Measurements from ENCODE around the gene SRMS.

DNA sequence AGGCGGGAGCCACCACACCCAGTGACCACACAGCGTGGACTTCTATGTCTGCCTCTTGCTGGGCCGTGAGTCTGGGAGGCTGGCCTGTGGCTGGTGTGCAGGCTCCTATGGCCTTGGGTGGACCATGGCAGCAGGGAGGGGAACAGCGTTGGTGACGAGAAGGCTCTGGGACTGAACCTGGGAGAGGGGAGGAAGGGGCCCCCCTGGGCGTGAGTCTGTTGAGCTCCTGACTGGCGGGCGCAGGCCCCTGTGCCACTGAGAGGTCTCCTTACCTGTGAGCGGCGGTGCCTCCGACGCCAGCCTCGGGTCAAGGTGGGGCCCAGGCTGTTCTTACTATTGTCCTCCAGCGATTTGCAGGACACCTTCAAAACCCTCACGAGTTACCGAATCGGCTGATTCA lies 39.2 kb upstream of the SRMS start:
- TF ChIP-seq, protein P1, sequence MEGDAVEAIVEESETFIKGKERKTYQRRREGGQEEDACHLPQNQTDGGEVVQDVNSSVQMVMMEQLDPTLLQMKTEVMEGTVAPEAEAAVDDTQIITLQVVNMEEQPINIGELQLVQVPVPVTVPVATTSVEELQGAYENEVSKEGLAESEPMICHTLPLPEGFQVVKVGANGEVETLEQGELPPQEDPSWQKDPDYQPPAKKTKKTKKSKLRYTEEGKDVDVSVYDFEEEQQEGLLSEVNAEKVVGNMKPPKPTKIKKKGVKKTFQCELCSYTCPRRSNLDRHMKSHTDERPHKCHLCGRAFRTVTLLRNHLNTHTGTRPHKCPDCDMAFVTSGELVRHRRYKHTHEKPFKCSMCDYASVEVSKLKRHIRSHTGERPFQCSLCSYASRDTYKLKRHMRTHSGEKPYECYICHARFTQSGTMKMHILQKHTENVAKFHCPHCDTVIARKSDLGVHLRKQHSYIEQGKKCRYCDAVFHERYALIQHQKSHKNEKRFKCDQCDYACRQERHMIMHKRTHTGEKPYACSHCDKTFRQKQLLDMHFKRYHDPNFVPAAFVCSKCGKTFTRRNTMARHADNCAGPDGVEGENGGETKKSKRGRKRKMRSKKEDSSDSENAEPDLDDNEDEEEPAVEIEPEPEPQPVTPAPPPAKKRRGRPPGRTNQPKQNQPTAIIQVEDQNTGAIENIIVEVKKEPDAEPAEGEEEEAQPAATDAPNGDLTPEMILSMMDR (IDR thresholded peaks at IDR 0.05): no peak
- no peak for TF ChIP-seq POLR2AphosphoS5 (IDR thresholded peaks at IDR 0.05; ENCODE audit: insufficient read depth in 1 of 2, low read depth in 1 of 2)
- no peak for TF ChIP-seq POLR2A (IDR thresholded peaks at IDR 0.05)
